Right atrium auricular region (tissue), 2 donors: ENCODE results near the gene SLU7. TPM values are rescaled to one million over a fixed set of nuclear protein-coding genes. Genes with fewer than 3 reads are reported as not detected.

Experiments used
- DNase-seq: peaks from one replicate; pipeline ENCODE4 v3.0.0-alpha.2; 2019; ENCODE audit warnings: low spot score
- H3K27ac ChIP-seq, 2 donors: fragments of 200-600 bp; sonication (generic); 1 replicate in 1 of 2; 2 replicates in 1 of 2; pipeline ENCODE4 v1.5.1; 2016 to 2019
- H3K27me3 ChIP-seq, 2 donors: fragments of 200-600 bp; sonication (generic); one replicate each; pipeline versions ENCODE4 v1.5.1 to v1.6.0; 2017 to 2019
- H3K36me3 ChIP-seq: fragments of 200-600 bp; sonication (generic); one replicate; pipeline ENCODE4 v1.5.1; 2016
- H3K4me1 ChIP-seq, 2 donors: fragments of 200-600 bp; sonication (generic); one replicate each; pipeline versions ENCODE4 v1.5.1 to v1.6.0; 2017 to 2019
- H3K4me3 ChIP-seq, 2 donors: fragments of 200-600 bp; sonication (generic); 1 replicate in 1 of 2; 2 replicates in 1 of 2; pipeline ENCODE4 v1.5.1; 2017 to 2019; ENCODE audit warnings: mild to moderate bottlenecking in 1 of 2, moderate library complexity in 1 of 2
- H3K9me3 ChIP-seq, 2 donors: fragments of 200-600 bp; sonication (generic); one replicate each; pipeline ENCODE4 v1.5.1; 2019
- CTCF ChIP-seq, 2 donors: fragments of 200-600 bp; sonication (generic); IDR thresholded peaks; one replicate each; pipeline ENCODE4 v1.5.1; 2019; ENCODE audit warnings: antibody characterized with exemption in 2 of 2
- total RNA-seq, 2 donors: library from RNA; depleted of rRNA; stranded (reverse); fragments of >200 nt; gene quantifications; one replicate each; pipeline ENCODE4 v1.1.0, GENCODE V29; 2016

The SLU7 gene
- total RNA-seq, 2 donors from 2014 or later, result 55.0 to 55.2 TPM

- no peaks in the 10 kb centered on the region for H3K4me1 ChIP-seq
- DNase-seq, result no peak
- no peak overlapping the region for H3K4me3 ChIP-seq
- no peaks in the 10 kb centered on the region for H3K36me3 ChIP-seq
- no peaks in the 10 kb centered on the region for H3K27me3 ChIP-seq
- no peaks in the 10 kb centered on the region for H3K9me3 ChIP-seq
- no peak overlapping the region for H3K27ac ChIP-seq
- no peak for TF ChIP-seq CTCF (IDR thresholded peaks at IDR 0.05)
These were observed 41.6 kb upstream of the SLU7 start for GRCh38 chr5:160460377-160461049.

- Histone ChIP-seq H3K4me1 (no peaks in the 10 kb centered on the region), H3K27me3 (no peaks in the 10 kb centered on the region), H3K4me3 (no peak overlapping the region), H3K27ac (peak overlapping the region in 1 of 2 donors; percentile 29), H3K9me3 (no peaks in the 10 kb centered on the region), H3K36me3 (no peaks in the 10 kb centered on the region)
- no peak for DNase-seq
- TF ChIP-seq CTCF (IDR thresholded peaks at IDR 0.05), result no peak
These were observed 40.2 kb upstream of the SLU7 start for GRCh38 chr5:160458806-160459800.

- DNase-seq, result no peak
- H3K4me3 ChIP-seq, result no peak overlapping the region
- TF ChIP-seq CTCF (IDR thresholded peaks at IDR 0.05), result no peak
- H3K27me3 ChIP-seq, result no peaks in the 10 kb centered on the region
- H3K27ac ChIP-seq, result no peak overlapping the region
- no peaks in the 10 kb centered on the region for H3K36me3 ChIP-seq
- peaks cover 0 to 5% of the 10 kb centered on the region in 2 donors for H3K4me1 ChIP-seq
- no peaks in the 10 kb centered on the region for H3K9me3 ChIP-seq
These were observed 38.4 kb upstream of the SLU7 start for GRCh38 chr5:160457252-160457651.

- no peak for TF ChIP-seq CTCF (IDR thresholded peaks at IDR 0.05)
- no peaks in the 10 kb centered on the region for H3K36me3 ChIP-seq
- DNase-seq, result no peak
- no peaks in the 10 kb centered on the region for H3K9me3 ChIP-seq
- no peak overlapping the region for H3K4me3 ChIP-seq
- H3K4me1 ChIP-seq, result peaks cover 0 to 5% of the 10 kb centered on the region in 2 donors
- H3K27ac ChIP-seq, result no peak overlapping the region
- no peaks in the 10 kb centered on the region for H3K27me3 ChIP-seq
These were observed 37.7 kb upstream of the SLU7 start for GRCh38 chr5:160456480-160457177.

- H3K4me3 ChIP-seq, result no peak overlapping the region
- TF ChIP-seq CTCF (IDR thresholded peaks at IDR 0.05), result no peak
- no peaks in the 10 kb centered on the region for H3K27me3 ChIP-seq
- DNase-seq, result no peak
- H3K36me3 ChIP-seq, result no peaks in the 10 kb centered on the region
- peaks cover 0 to 5% of the 10 kb centered on the region in 2 donors for H3K4me1 ChIP-seq
- H3K9me3 ChIP-seq, result no peaks in the 10 kb centered on the region
- no peak overlapping the region for H3K27ac ChIP-seq
These were observed 36.7 kb upstream of the SLU7 start for GRCh38 chr5:160455600-160455999.
